Measurements from ENCODE around the gene MSMB.

DNA sequence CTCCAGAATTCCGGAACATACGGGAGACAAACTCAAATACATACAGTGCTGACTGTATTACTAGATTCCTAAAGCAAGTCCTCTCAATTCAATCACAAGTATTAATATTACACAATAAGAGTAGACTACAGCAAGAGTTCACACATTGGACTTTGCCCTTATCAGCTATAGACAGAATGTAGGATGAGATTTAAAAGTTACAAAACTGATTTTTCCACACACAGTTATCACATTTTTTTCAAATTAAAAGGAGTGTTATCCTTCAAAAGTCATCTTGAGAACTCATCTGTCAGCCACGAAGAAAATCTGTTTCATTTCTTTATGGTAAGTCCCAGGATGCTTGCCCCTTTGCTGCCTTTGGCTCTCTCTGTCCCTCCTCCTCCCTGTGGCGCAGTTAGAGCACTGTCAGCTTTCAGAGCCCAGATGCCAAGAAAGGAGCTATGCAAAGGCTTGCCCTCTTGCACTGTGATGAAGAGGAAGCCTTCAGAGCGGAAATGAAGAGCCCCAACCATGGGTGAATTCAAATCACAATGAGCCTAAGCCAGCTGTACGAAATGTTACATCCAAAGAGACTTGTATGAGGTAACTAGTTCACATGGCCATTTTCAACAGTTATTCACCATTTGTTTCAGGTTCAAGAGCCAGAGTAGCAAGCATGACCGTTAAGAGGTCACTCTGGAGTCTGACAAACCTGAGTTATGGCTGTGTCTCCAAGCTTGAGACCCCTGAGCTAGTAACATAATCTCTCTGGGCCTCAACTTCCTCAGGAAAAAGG is 26.3 kb downstream of the MSMB start:
- TF ChIP-seq SRF (CRISPR knock-in tag; IDR thresholded peaks at IDR 0.05) (no peak), RB1 (IDR thresholded peaks at IDR 0.05; ENCODE audit: low read depth) (no peak), CBX3 (IDR thresholded peaks at IDR 0.05; ENCODE audit: borderline replicate concordance in 1 of 2, low read length in 2 of 2) (no peak), FOSL1 (tag; conservative IDR thresholded peaks at IDR 0.05) (no peak), FOXK2 (conservative IDR thresholded peaks at IDR 0.05 in 1 of 2, IDR thresholded peaks at IDR 0.05 in 1 of 2; ENCODE audit: low read depth in 2 of 2) (no peak)
- TF ChIP-seq, protein P1, sequence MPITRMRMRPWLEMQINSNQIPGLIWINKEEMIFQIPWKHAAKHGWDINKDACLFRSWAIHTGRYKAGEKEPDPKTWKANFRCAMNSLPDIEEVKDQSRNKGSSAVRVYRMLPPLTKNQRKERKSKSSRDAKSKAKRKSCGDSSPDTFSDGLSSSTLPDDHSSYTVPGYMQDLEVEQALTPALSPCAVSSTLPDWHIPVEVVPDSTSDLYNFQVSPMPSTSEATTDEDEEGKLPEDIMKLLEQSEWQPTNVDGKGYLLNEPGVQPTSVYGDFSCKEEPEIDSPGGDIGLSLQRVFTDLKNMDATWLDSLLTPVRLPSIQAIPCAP (CRISPR knock-in tag; IDR thresholded peaks at IDR 0.05; ENCODE audit: borderline replicate concordance): no peak
